Stomach (tissue), 4 donors: ENCODE measurements around the gene VAV2.
A peak's percentile ranks its signal among the peaks of the same experiment; 100 is the strongest.

Source experiments
- POLR2AphosphoS5 ChIP-seq, 3 donors: sonication (generic); formaldehyde crosslinking; IDR thresholded peaks; one replicate each; pipeline ENCODE4 v1.6.1; 2016; ENCODE audit warnings: antibody characterized with exemption in 3 of 3
- TF ChIP-seq, protein P1 (sequence below), 7 experiments: fragments of 450-650 bp in 4 of 7; fragments of 200-600 bp in 3 of 7; sonication (generic) in 3 of 7; IDR thresholded peaks; one replicate each; pipeline ENCODE4 v1.5.1; 2016 to 2019; ENCODE audit warnings: antibody characterized with exemption in 7 of 7, control low read depth in 2 of 7, mild to moderate bottlenecking in 1 of 7

DNA sequence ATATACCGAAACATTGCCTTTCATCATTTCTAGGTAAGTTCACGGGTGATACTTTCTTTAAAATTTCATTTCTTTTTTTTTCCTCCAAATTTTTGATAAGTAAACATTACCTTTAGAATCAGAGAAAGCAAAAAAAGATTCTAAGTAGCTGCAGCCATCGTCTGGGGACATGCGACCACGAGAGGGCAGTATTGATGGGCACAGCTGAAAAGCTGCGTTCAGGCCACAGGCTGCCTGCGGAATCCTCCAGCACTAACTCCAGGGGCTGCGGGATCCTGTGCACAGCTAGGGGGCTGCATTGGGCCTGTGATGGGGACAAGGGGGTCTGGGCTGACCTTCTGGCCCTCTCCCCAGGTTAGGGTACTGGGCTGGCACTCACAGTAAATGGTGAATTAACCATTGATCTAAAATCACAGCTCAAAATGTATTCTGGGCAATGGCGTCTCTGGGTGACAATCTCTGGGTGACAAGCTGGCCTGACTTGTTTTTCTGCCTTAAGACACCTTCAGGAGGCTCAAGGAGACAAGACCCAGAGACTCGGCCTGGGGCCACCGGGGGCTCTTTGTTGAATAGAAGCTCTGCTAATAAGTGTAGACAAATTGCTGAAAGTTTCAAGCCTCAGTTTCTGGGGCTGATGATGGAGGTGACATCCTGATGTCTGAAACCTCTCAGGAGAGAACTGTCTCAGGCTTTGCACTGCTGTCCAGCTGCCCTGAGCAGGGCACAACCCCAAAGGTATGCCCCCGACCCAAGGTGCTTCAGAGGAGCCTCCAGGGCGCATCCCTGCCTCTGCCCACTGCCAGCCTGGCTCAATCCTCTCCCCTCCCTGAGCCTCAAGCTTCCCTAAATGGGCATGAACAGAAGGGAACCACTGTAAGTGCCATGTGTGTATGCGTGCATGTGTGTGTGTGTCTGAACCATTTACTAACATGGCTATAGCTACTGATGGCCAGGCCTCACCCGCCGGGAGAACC is 209.7 kb downstream of the VAV2 start:
- TF ChIP-seq POLR2AphosphoS5 (IDR thresholded peaks at IDR 0.05) = no peak
- TF ChIP-seq, protein P1, sequence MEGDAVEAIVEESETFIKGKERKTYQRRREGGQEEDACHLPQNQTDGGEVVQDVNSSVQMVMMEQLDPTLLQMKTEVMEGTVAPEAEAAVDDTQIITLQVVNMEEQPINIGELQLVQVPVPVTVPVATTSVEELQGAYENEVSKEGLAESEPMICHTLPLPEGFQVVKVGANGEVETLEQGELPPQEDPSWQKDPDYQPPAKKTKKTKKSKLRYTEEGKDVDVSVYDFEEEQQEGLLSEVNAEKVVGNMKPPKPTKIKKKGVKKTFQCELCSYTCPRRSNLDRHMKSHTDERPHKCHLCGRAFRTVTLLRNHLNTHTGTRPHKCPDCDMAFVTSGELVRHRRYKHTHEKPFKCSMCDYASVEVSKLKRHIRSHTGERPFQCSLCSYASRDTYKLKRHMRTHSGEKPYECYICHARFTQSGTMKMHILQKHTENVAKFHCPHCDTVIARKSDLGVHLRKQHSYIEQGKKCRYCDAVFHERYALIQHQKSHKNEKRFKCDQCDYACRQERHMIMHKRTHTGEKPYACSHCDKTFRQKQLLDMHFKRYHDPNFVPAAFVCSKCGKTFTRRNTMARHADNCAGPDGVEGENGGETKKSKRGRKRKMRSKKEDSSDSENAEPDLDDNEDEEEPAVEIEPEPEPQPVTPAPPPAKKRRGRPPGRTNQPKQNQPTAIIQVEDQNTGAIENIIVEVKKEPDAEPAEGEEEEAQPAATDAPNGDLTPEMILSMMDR (IDR thresholded peaks at IDR 0.05) = peak in 5 of 7 experiments; percentile 65 to 80 (median 73)
